ENCODE measurements around the gene WDR90.

Gene WDR90

DNA sequence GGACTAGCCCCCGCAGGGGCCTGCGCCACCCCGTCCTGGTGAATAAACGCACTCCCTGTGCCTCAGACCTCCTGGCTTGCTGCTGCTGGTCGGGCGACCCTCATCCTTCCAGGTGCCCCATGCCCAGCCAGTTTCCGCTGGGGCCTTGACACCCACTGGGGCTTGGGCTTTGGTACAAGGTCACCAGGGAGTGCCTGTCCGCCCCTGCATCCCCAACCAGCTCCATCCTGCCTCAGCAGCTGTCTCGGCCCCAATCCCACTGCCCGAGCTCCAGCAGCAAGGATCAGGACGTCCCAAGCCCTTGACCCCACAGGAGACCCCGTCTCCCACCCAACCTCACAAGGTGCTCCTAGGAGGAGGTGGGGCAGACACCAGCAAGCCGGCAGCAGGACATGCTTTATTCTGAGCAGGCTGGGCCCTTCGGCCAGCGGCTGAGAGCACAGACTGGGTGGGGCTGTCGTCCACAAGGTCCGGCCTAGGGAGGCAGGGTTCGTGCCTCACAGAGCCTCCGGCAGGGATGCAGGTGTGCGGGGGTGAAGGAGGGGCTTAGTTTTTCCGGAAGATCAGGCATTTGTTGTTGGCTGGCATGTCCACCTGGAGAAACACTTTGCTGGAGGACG, 15.0 kb upstream of the WDR90 start:
- in situ Hi-C loops (cut with HindIII; ENCODE audit: low sequenced_read_pairs), result no loop called here
- DNase-seq (ENCODE audit: low read depth), result no peak
- TF ChIP-seq, protein P1, sequence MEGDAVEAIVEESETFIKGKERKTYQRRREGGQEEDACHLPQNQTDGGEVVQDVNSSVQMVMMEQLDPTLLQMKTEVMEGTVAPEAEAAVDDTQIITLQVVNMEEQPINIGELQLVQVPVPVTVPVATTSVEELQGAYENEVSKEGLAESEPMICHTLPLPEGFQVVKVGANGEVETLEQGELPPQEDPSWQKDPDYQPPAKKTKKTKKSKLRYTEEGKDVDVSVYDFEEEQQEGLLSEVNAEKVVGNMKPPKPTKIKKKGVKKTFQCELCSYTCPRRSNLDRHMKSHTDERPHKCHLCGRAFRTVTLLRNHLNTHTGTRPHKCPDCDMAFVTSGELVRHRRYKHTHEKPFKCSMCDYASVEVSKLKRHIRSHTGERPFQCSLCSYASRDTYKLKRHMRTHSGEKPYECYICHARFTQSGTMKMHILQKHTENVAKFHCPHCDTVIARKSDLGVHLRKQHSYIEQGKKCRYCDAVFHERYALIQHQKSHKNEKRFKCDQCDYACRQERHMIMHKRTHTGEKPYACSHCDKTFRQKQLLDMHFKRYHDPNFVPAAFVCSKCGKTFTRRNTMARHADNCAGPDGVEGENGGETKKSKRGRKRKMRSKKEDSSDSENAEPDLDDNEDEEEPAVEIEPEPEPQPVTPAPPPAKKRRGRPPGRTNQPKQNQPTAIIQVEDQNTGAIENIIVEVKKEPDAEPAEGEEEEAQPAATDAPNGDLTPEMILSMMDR (IDR thresholded peaks at IDR 0.05; ENCODE audit: low read depth, low read length, missing control alignments), result no peak
- no peak overlapping the region for H3K4me3 ChIP-seq (ENCODE audit: low read depth, low read length)

- peak overlapping the region; percentile 55 for H3K4me3 ChIP-seq (ENCODE audit: low read depth, low read length)
- DNase-seq (ENCODE audit: low read depth), result no peak
- TF ChIP-seq, protein P1 (IDR thresholded peaks at IDR 0.05; ENCODE audit: low read depth, low read length, missing control alignments), result no peak
- in situ Hi-C loops (cut with HindIII; ENCODE audit: low sequenced_read_pairs), result no loop called here
Observed at GRCh38 chr16:634996-635395, 14.2 kb upstream of the WDR90 start.

GRCh38 chr16:635573-636205, 13.5 kb upstream of the WDR90 start:
- DNase-seq (ENCODE audit: low read depth), result no peak
- peak overlapping the region; percentile 55 for H3K4me3 ChIP-seq (ENCODE audit: low read depth, low read length)

DNA sequence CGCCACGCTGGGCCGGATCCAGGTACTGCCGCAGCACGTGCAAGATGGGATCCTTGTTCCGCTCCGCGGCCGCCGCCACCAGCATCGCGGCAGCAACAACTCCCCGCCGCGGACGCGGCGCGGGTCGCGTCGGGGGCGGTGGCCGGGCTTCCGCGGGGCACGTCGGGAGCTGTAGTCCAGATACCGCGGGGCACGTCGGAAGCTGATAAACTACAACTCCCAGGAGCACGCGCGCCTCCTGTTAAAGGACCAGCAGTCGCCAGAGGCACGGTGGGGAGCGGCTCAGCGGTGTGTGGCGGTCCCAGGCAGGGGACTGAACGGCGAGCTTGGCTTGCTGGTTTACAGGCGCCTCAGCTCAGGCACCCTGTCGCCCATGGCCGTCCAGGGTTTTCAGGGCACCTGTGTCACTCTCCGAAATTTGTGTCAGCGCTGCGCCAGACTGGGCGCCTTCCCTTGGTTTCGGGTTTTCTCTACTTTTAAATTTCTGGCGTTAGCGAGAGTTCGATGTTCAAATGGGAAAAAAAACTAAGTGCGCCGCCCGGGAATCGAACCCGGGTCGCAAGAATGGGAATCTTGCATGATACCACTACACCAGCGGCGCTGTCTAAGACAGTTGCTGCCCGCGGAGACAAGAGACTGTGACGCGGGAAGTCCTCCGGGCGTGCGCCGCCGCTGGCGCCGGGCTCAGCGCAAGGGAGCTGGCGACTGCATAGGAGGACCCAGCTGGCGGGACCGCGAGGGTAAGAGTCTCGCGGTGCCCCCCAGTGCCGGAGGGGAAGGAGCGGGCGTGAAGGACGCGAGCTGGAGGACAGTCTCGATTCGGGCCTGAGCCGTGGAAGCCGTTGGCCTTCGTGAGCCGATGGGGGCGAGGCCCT, 12.7 kb upstream of the WDR90 start, which contains the start of gene METTL26:
TSS of gene METTL26 (minus strand) at position 100 of the 875 bp plus-strand sequence. CDS start at position 85, 15 bp downstream.
- peak within 1 kb of the TSS; percentile 55 for H3K4me3 ChIP-seq (ENCODE audit: low read depth, low read length)
- TF ChIP-seq, protein P1 (IDR thresholded peaks at IDR 0.05; ENCODE audit: low read depth, low read length, missing control alignments), result no peak
- in situ Hi-C loops (cut with HindIII; ENCODE audit: low sequenced_read_pairs), result no loop called here
- DNase-seq (ENCODE audit: low read depth), result peak; percentile 80

More at GRCh38 chr16:635573-636205, 13.5 kb upstream of the WDR90 start:
- TF ChIP-seq, protein P1 (IDR thresholded peaks at IDR 0.05; ENCODE audit: low read depth, low read length, missing control alignments), result no peak
- in situ Hi-C loops (cut with HindIII; ENCODE audit: low sequenced_read_pairs), result no loop called here

GRCh38 chr16:637081-638018, 11.8 kb upstream of the WDR90 start:
- in situ Hi-C loops (cut with HindIII; ENCODE audit: low sequenced_read_pairs), result no loop called here
- peak; percentile 65 for DNase-seq (ENCODE audit: low read depth)
- TF ChIP-seq, protein P1 (IDR thresholded peaks at IDR 0.05; ENCODE audit: low read depth, low read length, missing control alignments), result no peak
- H3K4me3 ChIP-seq (ENCODE audit: low read depth, low read length), result peak overlapping the region; percentile 55

All from astrocyte of the cerebellum (primary cell).